Measurements from ENCODE around the gene PLCB4.

PLCB4 gene

DNA sequence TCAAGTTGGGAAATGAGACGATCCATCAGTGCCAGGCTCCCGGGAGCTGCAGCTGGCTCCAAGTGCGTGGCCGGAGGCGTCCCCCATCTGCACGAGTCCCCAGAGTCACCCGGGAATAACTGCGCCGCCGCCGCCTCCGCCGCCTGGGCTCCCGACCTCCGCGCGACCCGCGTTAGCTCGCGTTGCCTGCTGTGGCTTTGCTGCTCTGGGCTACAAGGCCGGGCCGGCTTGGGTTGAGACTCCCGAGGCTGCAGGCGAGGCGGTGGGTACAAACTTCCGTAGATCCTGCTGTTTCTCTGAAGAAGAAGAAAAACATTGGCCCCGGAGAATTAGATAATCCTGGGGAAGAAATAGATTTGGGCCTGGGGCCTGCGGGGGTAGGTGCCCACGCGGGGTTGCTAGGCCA, 438.1 kb downstream of the PLCB4 start:
- Histone ChIP-seq H3K4me1 (ENCODE audit: insufficient read depth, low read length, poor library complexity, severe bottlenecking) (peaks cover 63% of the 10 kb centered on the region), H3K4me3 (ENCODE audit: low read length, poor library complexity, severe bottlenecking) (no peak overlapping the region), H3K9me2 (replicated peaks; ENCODE audit: low read depth, low read length) (no peaks in the 10 kb centered on the region), H3K79me2 (ENCODE audit: insufficient read depth, low read length) (peaks cover 28% of the 10 kb centered on the region), H3K36me3 (ENCODE audit: insufficient read depth, low read length) (no peaks in the 10 kb centered on the region), H2AFZ (ENCODE audit: low read length) (no peak overlapping the region), H3K9ac (ENCODE audit: low read depth, low read length, poor library complexity, severe bottlenecking) (no peak overlapping the region), H4K20me1 (ENCODE audit: insufficient read depth, low read length, poor library complexity, severe bottlenecking) (no peaks in the 10 kb centered on the region), H3K4me2 (ENCODE audit: low read depth, low read length, poor library complexity, severe bottlenecking) (no peak overlapping the region), H3F3A (ENCODE audit: low read depth) (peaks cover 12% of the 10 kb centered on the region), H3K9me3 (ENCODE audit: insufficient read depth, low read depth, low read length) (no peaks in the 10 kb centered on the region), H3K27me3 (ENCODE audit: insufficient read depth, low read length, poor library complexity, severe bottlenecking) (no peaks in the 10 kb centered on the region)
- TF ChIP-seq, protein P1, sequence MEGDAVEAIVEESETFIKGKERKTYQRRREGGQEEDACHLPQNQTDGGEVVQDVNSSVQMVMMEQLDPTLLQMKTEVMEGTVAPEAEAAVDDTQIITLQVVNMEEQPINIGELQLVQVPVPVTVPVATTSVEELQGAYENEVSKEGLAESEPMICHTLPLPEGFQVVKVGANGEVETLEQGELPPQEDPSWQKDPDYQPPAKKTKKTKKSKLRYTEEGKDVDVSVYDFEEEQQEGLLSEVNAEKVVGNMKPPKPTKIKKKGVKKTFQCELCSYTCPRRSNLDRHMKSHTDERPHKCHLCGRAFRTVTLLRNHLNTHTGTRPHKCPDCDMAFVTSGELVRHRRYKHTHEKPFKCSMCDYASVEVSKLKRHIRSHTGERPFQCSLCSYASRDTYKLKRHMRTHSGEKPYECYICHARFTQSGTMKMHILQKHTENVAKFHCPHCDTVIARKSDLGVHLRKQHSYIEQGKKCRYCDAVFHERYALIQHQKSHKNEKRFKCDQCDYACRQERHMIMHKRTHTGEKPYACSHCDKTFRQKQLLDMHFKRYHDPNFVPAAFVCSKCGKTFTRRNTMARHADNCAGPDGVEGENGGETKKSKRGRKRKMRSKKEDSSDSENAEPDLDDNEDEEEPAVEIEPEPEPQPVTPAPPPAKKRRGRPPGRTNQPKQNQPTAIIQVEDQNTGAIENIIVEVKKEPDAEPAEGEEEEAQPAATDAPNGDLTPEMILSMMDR (conservative IDR thresholded peaks at IDR 0.05; ENCODE audit: low read length): no peak
- no peak for TF ChIP-seq EZH2phosphoT487 (IDR thresholded peaks at IDR 0.05; ENCODE audit: borderline replicate concordance)

DNA sequence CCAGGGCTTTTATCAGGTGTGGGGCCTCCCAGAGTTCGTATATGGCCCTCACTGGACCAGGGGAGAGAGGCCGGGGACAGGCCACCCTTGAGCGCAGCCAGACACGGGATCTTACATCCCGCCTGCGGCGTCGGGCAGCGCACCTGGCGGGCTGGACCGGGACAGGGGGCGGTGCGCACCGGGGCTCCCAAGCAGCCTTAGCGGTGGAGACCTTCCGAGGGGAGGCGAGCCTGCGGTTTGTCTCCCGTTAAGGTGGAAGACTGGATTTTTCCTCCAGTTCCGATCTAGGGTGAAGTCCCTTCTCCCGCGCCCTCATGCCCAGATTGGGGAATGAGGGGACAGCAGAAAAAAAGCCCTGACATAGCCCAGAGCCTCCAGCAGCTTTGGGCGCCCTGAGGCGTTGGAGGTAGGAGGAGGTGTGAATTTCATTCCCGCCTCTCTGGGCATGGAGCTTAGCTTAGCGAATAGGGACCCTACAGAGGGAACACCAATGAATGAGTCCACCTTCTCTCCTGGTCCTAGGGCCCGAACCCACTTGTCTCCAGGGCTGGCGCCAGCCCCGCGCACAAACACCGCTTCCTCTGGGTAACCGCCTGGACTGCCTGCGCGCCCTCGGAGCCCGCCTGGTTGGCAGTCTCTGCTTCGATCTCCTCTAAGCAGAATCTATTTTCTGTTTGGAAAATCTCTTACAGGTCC, 438.8 kb downstream of the PLCB4 start:
- H3K79me2 ChIP-seq (ENCODE audit: insufficient read depth, low read length): peaks cover 35% of the 10 kb centered on the region
- TF ChIP-seq, protein P1 (conservative IDR thresholded peaks at IDR 0.05; ENCODE audit: low read length): no peak
- TF ChIP-seq EZH2phosphoT487 (IDR thresholded peaks at IDR 0.05; ENCODE audit: borderline replicate concordance): no peak
- no peaks in the 10 kb centered on the region for H3K36me3 ChIP-seq (ENCODE audit: insufficient read depth, low read length)
- peaks cover 63% of the 10 kb centered on the region for H3K4me1 ChIP-seq (ENCODE audit: insufficient read depth, low read length, poor library complexity, severe bottlenecking)
- no peaks in the 10 kb centered on the region for H3K9me3 ChIP-seq (ENCODE audit: insufficient read depth, low read depth, low read length)
- H3K4me3 ChIP-seq (ENCODE audit: low read length, poor library complexity, severe bottlenecking): no peak overlapping the region
- H4K20me1 ChIP-seq (ENCODE audit: insufficient read depth, low read length, poor library complexity, severe bottlenecking): no peaks in the 10 kb centered on the region
- H3F3A ChIP-seq (ENCODE audit: low read depth): peaks cover 12% of the 10 kb centered on the region
- H3K9me2 ChIP-seq (replicated peaks; ENCODE audit: low read depth, low read length): no peaks in the 10 kb centered on the region
- no peaks in the 10 kb centered on the region for H3K27me3 ChIP-seq (ENCODE audit: insufficient read depth, low read length, poor library complexity, severe bottlenecking)
- H2AFZ ChIP-seq (ENCODE audit: low read length): no peak overlapping the region
- H3K9ac ChIP-seq (ENCODE audit: low read depth, low read length, poor library complexity, severe bottlenecking): no peak overlapping the region
- no peak overlapping the region for H3K4me2 ChIP-seq (ENCODE audit: low read depth, low read length, poor library complexity, severe bottlenecking)

DNA sequence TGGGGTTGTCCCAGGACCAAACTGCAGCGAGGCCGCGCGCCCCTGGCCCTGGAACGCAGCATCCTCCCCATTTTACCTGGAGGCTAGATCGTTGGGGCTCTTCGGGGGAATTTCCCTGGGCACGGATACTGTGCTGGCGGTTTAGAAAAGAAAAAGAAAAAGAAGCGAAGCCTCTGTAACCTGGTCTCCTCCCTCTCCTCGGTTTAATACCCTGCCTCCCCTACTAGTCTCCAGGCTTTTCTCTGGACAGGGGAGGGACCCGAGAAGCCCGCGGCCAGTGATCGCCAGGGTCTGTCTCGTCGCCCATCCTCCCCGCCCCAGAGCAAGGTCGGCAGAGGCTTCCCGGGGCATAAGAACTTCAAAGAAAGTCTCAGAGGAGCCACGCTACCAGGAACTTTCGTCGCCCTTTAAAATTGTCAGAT, 439.4 kb downstream of the PLCB4 start:
- no peak overlapping the region for H3K4me2 ChIP-seq (ENCODE audit: low read depth, low read length, poor library complexity, severe bottlenecking)
- H3K27me3 ChIP-seq (ENCODE audit: insufficient read depth, low read length, poor library complexity, severe bottlenecking): no peaks in the 10 kb centered on the region
- peaks cover 37% of the 10 kb centered on the region for H3K79me2 ChIP-seq (ENCODE audit: insufficient read depth, low read length)
- H3K9ac ChIP-seq (ENCODE audit: low read depth, low read length, poor library complexity, severe bottlenecking): no peak overlapping the region
- no peaks in the 10 kb centered on the region for H3K36me3 ChIP-seq (ENCODE audit: insufficient read depth, low read length)
- no peak overlapping the region for H3K4me3 ChIP-seq (ENCODE audit: low read length, poor library complexity, severe bottlenecking)
- peaks cover 10% of the 10 kb centered on the region for H3F3A ChIP-seq (ENCODE audit: low read depth)
- no peaks in the 10 kb centered on the region for H3K9me2 ChIP-seq (replicated peaks; ENCODE audit: low read depth, low read length)
- H2AFZ ChIP-seq (ENCODE audit: low read length): no peak overlapping the region
- H3K9me3 ChIP-seq (ENCODE audit: insufficient read depth, low read depth, low read length): no peaks in the 10 kb centered on the region
- H3K4me1 ChIP-seq (ENCODE audit: insufficient read depth, low read length, poor library complexity, severe bottlenecking): peaks cover 63% of the 10 kb centered on the region
- no peaks in the 10 kb centered on the region for H4K20me1 ChIP-seq (ENCODE audit: insufficient read depth, low read length, poor library complexity, severe bottlenecking)
- TF ChIP-seq EZH2phosphoT487 (IDR thresholded peaks at IDR 0.05; ENCODE audit: borderline replicate concordance): no peak
- TF ChIP-seq, protein P1 (conservative IDR thresholded peaks at IDR 0.05; ENCODE audit: low read length): no peak
